HG02798 (cell line): ENCODE data around the gene UNC45A.

Source experiments
- ATAC-seq: cut with Tn5 transposase; IDR thresholded peaks from one replicate; pipeline ENCODE4 v1.9.1; 2021; ENCODE audit warnings: mild to moderate bottlenecking; ENCODE audit not compliant: unreplicated experiment, poor library complexity

The UNC45A gene

DNA sequence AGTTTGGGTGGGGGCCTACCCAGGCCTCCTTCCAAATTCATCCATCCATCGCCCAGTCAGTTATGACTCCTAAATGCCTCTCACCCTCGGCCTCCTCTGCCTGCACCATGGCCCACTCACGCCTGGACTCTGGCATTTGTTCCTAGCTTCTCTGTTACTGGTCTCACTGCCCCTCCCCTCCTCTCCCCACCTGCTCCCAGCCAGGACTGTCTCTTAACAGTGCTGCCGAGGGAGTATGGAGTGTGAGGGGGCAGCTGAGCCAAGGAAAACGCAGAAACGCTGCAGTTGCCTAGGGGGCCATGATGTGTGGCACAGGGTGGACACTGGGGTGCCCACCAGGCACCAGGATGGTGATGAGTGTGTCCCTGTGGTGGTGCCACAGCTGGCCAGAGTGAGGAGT, 22.7 kb downstream of the UNC45A start:
- no peak for ATAC-seq

- no peak for ATAC-seq
Measured at GRCh38 chr15:90959028-90959595, 24.0 kb downstream of the UNC45A start.

DNA sequence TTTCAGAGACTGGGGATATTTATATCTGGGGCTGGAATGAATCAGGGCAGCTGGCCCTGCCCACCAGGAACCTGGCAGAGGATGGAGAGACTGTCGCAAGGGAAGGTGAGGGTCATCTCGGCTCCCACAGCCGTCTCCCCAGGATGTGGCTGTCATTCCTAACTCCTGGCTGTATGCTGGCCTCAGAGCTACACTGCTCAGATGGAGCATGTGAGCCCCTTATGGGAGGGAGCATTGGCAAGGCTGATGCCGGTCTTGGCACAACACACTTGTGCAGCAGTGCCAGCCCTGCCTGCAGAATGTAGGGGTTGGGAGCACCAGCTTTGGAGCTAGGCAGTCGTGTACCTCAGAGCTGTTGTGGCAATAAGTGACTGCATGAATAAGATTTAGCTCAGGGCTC, 24.8 kb downstream of the UNC45A start:
- ATAC-seq: no peak

DNA sequence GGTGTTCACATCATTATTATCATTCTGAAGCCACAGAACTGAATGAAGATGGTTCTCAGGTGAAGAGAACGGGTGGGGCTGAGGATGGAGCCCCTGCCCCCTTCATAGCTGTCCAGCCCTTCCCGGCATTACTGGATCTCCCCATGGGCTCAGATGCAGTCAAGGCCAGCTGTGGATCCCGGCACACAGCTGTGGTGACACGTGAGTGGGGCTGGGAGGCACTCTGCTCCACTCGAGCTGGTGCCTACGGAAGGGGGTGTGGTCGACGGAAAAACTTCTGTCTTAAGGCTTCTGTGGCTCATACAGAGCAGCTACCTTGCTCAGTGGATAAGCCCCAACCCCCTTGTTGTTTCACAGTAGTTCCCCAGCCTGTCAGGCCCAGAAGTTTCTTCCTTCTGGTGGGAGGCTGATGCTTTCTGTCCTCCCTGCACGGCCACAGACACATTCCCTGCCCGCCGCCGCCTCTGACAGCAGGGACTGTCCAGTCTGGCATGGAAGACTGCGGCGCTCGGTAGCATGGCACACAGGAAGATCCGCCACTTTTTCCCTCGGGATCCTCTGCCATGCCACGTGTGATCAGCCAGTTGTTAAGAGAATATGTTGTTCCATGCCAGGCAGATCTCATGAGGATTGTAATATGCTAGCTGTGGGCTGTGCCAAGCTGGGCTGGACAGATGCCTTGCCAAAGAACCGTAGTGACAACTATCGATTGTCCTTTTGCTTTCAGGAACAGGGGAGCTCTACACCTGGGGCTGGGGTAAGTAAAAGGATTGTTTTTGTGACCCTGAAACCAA, 25.4 kb downstream of the UNC45A start:
- no peak for ATAC-seq

DNA sequence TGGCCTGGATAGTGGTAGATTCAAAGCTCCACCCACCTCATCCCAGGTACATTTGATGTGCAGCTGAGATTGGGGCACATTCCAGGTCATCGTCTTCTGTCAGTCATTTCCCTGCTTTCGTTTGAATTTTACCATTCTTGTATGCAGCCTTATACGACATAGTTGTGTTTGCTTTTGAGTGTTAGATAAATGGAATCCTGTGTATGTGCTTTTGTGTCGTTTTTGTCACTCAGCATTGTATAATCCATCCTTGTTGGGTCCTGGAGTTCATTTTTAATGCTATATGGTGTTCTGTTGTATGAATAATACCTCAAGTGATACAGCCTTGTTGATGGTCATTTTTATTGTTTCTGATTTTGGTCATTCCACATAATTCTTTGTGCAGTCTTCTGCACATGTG, 26.9 kb downstream of the UNC45A start:
- no peak for ATAC-seq

GRCh38 chr15:90966262-90966661, 31.2 kb downstream of the UNC45A start:
- no peak for ATAC-seq

- ATAC-seq: no peak
Measured at GRCh38 chr15:90967206-90967605, 32.1 kb downstream of the UNC45A start.

DNA sequence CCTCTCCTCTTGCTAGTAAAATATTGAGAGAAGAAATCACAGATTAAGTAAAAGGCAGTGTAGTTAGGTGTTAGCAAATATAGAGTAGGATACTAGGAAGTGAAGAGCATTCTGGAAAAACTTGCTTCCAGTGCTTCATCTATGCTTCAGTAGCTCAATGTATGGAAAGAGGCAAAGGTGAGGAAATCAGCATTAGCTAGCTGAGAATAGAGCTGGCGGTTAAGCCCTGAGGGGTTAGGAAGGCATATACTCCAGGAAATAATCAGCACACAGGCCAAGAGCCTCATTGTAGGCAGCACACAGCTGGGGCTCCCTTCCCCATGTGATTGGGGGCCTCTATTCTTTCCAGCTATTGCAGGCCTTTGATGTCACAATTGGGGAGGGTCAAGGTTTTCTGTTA, 33.3 kb downstream of the UNC45A start:
- ATAC-seq: no peak

DNA sequence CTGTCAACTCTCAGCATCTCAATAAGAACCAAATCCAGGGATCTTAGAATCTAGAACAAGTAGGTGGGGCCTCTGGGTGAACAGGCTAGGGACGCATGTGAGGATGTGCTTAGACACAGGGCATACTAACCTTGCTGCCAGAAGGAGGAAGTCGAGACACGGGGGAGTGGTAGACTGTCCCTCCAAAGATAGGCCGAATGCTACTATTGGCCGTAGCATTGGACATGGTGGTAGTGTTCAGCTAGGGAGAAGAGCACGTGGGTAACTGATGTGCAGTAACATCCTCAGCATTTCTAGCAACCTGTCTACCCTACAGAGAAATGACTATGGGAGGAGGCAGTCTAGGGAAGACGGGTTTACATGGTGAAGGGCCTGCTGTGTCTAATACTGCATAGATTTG, 35.2 kb downstream of the UNC45A start:
- no peak for ATAC-seq

DNA sequence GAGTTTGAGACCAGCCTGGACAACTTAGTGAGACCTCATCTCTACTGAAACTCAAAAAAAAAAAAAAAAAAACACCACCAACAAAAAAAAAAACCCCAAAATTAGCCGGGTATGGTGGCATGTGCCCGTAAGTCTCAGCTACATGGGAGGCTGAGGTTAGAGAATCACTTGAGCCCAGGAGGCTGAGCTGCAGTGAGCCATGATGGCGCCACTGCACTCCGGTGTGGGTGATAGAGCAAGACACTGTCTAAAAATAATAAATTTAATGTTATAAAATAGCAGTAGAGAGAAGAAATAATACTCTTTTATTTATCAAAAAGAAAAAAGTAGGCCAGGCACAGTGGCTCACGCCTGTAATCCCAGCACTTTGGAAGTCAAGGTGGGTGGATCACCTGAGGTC, 37.0 kb downstream of the UNC45A start:
- ATAC-seq: no peak

GRCh38 chr15:90974216-90974615, 39.1 kb downstream of the UNC45A start:
- ATAC-seq: no peak

- no peak for ATAC-seq
Measured at GRCh38 chr15:90979582-90979981, 44.5 kb downstream of the UNC45A start.

DNA sequence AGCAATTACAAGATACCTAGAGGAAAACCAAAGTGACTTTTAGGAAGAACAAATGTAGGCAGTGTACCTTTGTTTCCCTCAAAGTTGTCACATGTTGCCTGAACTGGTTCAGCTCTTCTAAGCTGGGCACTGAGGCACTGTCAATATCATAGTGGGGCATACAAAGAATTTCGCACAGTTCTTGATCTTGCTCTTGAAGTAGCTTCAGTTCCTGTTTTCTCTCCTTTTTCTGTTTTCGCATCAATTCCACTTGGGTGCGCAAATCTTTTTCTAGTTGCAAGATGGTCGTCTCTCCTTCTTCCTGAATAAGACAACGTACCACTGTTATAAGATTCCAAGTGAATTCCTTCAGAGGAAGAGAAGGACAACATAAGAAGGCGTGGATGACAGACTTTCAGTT, 46.6 kb downstream of the UNC45A start:
- ATAC-seq: peak; percentile 74

DNA sequence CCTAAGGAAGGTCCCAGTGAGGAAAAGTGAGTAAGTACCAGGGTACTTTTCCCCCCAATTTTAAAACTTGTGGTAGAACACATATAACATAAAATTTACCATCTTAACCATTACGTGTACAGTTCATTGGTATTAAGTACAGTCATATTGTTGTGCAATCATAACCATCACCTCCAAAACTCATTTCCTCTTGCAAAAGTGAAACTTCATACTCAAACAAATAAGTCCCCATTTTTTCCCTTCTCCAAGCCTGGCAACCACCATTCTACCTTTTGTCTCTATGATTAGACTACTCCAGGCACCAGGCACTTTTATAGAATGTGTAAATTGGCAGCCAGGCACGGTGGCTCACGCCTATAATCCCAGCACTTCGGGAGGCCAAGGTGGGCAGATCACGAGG, 47.0 kb downstream of the UNC45A start:
- peak; percentile 32 for ATAC-seq

DNA sequence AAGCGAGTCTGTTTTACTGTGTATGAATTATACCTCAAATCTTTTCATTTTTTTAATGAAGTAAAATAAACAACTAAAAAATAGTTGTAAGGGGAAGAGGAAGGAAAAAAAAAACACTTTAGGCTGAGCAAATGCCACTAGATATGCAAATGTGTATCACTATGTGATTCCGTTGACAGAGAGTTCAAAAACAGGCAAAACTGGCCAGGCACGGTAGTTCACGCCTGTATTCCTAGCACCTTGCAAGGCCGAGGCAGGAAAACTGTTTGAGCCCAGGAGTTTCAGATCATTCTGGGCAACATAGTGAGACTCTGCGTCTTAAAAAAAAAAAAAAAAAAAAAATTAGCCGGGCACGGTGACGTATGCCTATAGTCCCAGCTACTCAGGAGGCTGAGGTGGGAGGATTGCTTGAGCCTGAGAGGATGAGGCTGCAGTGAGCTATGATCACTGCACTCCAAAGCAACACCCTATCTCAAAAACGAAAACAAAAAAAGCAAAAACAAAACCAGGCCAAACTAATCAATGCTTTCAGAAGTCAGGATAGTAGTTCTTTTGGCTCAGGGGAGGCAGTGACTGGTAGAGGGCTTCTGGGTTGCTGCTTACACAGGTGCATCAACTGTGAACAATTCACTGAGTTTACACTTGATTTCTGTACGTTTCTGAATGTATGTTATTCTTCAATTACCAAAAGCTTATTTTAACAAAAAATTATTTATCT, 51.9 kb downstream of the UNC45A start:
- ATAC-seq: peak; percentile 58

GRCh38 chr15:90987561-90988141, 52.6 kb downstream of the UNC45A start:
- ATAC-seq: no peak

DNA sequence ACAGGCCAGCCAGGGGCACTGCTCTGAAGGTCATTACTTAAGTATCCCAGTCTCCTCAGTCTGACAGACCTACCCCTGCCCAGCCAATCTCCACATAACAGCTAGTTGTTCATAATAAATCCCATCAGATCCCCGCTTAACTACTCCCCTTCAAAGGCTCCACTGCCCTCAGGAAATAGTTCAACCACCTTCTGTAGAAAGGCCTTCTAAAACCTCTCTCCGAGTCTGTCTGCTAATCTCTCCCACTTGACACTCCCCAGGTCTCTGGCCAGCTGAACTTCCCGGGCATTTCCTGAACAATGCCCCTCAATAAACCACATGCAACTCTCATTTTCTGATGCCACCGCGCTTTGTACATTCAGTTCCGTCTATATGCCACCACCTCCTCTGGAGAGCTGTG, 53.2 kb downstream of the UNC45A start:
- ATAC-seq: no peak

- ATAC-seq: no peak
Measured at GRCh38 chr15:90989040-90989768, 54.1 kb downstream of the UNC45A start.

DNA sequence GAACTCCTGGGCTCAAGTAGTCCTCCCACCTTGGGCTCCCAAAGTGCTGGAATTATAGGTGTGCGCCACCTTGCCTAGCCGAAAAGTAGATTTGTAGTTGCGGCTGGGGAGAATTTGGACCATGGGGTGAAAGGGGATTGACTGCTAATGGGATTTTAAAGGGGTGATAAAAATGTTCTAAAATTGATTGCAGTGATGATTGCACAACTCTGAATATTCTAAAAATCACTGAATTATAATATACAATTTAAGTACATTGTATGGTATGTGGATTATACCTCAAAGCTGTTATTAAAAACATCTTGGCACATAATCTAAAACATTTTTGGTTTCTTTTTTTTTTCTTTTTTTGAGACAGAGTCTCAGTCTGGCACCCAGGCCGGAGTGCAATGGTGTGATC, 55.4 kb downstream of the UNC45A start:
- no peak for ATAC-seq

GRCh38 chr15:90991587-90992285, 56.7 kb downstream of the UNC45A start:
- ATAC-seq: no peak
